GM19043 (cell line): ENCODE data around the gene CNTNAP4.

ENCODE experiments used
- ATAC-seq: cut with Tn5 transposase; IDR thresholded peaks from one replicate; pipeline ENCODE4 v1.9.1; 2021; ENCODE audit warnings: low read depth; ENCODE audit not compliant: unreplicated experiment

The CNTNAP4 gene

GRCh38 chr16:76387994-76388393 lies 110.8 kb downstream of the CNTNAP4 start:
- ATAC-seq: no peak

- no peak for ATAC-seq
These were observed 111.9 kb downstream of the CNTNAP4 start for GRCh38 chr16:76389126-76389525.

- no peak for ATAC-seq
These were observed 113.3 kb downstream of the CNTNAP4 start for GRCh38 chr16:76390476-76390875.

- no peak for ATAC-seq
These were observed 119.8 kb downstream of the CNTNAP4 start for GRCh38 chr16:76396977-76397376.

GRCh38 chr16:76409706-76410105 lies 132.5 kb downstream of the CNTNAP4 start:
- no peak for ATAC-seq

GRCh38 chr16:76421571-76421970 lies 144.4 kb downstream of the CNTNAP4 start:
- no peak for ATAC-seq

- ATAC-seq: no peak
These were observed 151.7 kb downstream of the CNTNAP4 start for GRCh38 chr16:76428858-76429257.

- ATAC-seq: no peak
These were observed 164.2 kb downstream of the CNTNAP4 start for GRCh38 chr16:76441391-76441790.

GRCh38 chr16:76441876-76442275 lies 164.7 kb downstream of the CNTNAP4 start:
- no peak for ATAC-seq

GRCh38 chr16:76443973-76444372 lies 166.8 kb downstream of the CNTNAP4 start:
- no peak for ATAC-seq

GRCh38 chr16:76444832-76445231 lies 167.6 kb downstream of the CNTNAP4 start:
- ATAC-seq: no peak

GRCh38 chr16:76445815-76446214 lies 168.6 kb downstream of the CNTNAP4 start:
- no peak for ATAC-seq

- no peak for ATAC-seq
These were observed 169.1 kb downstream of the CNTNAP4 start for GRCh38 chr16:76446251-76446650.

- no peak for ATAC-seq
These were observed 173.7 kb downstream of the CNTNAP4 start for GRCh38 chr16:76450890-76451289.

- ATAC-seq: no peak
These were observed 178.1 kb downstream of the CNTNAP4 start for GRCh38 chr16:76455257-76455656.

GRCh38 chr16:76456016-76456415 lies 178.8 kb downstream of the CNTNAP4 start:
- no peak for ATAC-seq

- no peak for ATAC-seq
These were observed 181.9 kb downstream of the CNTNAP4 start for GRCh38 chr16:76459111-76459510.

GRCh38 chr16:76461836-76462235 lies 184.6 kb downstream of the CNTNAP4 start:
- no peak for ATAC-seq

- no peak for ATAC-seq
These were observed 187.9 kb downstream of the CNTNAP4 start for GRCh38 chr16:76464955-76465620.

- no peak for ATAC-seq
These were observed 189.7 kb downstream of the CNTNAP4 start for GRCh38 chr16:76466871-76467270.

- ATAC-seq: no peak
These were observed 196.8 kb downstream of the CNTNAP4 start for GRCh38 chr16:76474048-76474447.

GRCh38 chr16:76478105-76478504 lies 200.9 kb downstream of the CNTNAP4 start:
- ATAC-seq: no peak
